Neural progenitor cell (in vitro differentiated cells): ENCODE measurements around the gene PSME2. TPM values are rescaled to one million over a fixed set of nuclear protein-coding genes. Genes with fewer than 3 reads are reported as not detected.
A peak's percentile ranks its signal among the peaks of the same experiment; 100 is the strongest.

ENCODE experiments used
- DNase-seq: peaks from one replicate; pipeline ENCODE4 v3.0.0-alpha.2; 2016; ENCODE audit warnings: low spot score
- H2AFZ ChIP-seq: fragments of 200-600 bp; sonication (generic); replicated peaks from 2 replicates; pipeline ENCODE4 v1.6.1; 2016; ENCODE audit warnings: antibody characterized with exemption
- H3F3A ChIP-seq: fragments of 200-600 bp; sonication (generic); 2 replicates; pipeline ENCODE4 v1.6.1; 2016; ENCODE audit warnings: antibody characterized with exemption, low read depth
- H3K27ac ChIP-seq: fragments of 200-600 bp; sonication (generic); 2 replicates; pipeline ENCODE4 v1.5.1; 2016; ENCODE audit warnings: mild to moderate bottlenecking
- H3K27me3 ChIP-seq: fragments of 200-600 bp; sonication (generic); 2 replicates; pipeline ENCODE4 v1.6.1; 2016; ENCODE audit warnings: mild to moderate bottlenecking, moderate library complexity
- H3K36me3 ChIP-seq: fragments of 200-600 bp; sonication (generic); 2 replicates; pipeline ENCODE4 v1.5.1; 2016
- H3K4me1 ChIP-seq: fragments of 200-600 bp; sonication (generic); 2 replicates; pipeline ENCODE4 v1.6.1; 2016; ENCODE audit warnings: mixed run types
- H3K4me2 ChIP-seq: fragments of 200-600 bp; sonication (generic); 2 replicates; pipeline ENCODE4 v1.6.1; 2016
- H3K4me3 ChIP-seq: fragments of 200-600 bp; sonication (generic); 2 replicates; pipeline ENCODE4 v1.5.1; 2016
- H3K79me2 ChIP-seq: fragments of 200-600 bp; sonication (generic); 2 replicates; pipeline ENCODE4 v1.6.1; 2016; ENCODE audit warnings: low read depth
- H3K9ac ChIP-seq: fragments of 200-600 bp; sonication (generic); 2 replicates; pipeline ENCODE4 v1.6.1; 2016
- H3K9me3 ChIP-seq: fragments of 200-600 bp; sonication (generic); 2 replicates; pipeline ENCODE4 v1.5.1; 2016; ENCODE audit warnings: low read depth
- H4K20me1 ChIP-seq: fragments of 200-600 bp; sonication (generic); 2 replicates; pipeline ENCODE4 v1.6.1; 2016; ENCODE audit warnings: low read depth
- H3K27ac Mint-ChIP-seq: 3 replicates; pipeline ENCODE4 v1.8.0; 2021; ENCODE audit warnings: mixed read lengths
- H3K27me3 Mint-ChIP-seq: 2 replicates; pipeline ENCODE4 v1.8.0; 2022; ENCODE audit warnings: low read depth, mild to moderate bottlenecking, inconsistent platforms, moderate library complexity, mixed read lengths; ENCODE audit not compliant: insufficient read depth
- H3K36me3 Mint-ChIP-seq: 3 replicates; pipeline ENCODE4 v1.8.0; 2021; ENCODE audit warnings: mixed read lengths
- H3K4me1 Mint-ChIP-seq: 3 replicates; pipeline ENCODE4 v1.8.0; 2021; ENCODE audit warnings: mixed read lengths
- H3K4me3 Mint-ChIP-seq: 3 replicates; pipeline ENCODE4 v1.8.0; 2021; ENCODE audit warnings: mild to moderate bottlenecking, moderate library complexity, mixed read lengths
- H3K9me3 Mint-ChIP-seq: 3 replicates; pipeline ENCODE4 v1.8.0; 2020; ENCODE audit warnings: mixed read lengths
- CTCF ChIP-seq: fragments of 200-600 bp; sonication (generic); IDR thresholded peaks from 2 replicates; pipeline ENCODE4 v1.5.1; 2017; ENCODE audit warnings: antibody characterized with exemption, mild to moderate bottlenecking
- EZH2 ChIP-seq: fragments of 200-600 bp; sonication (generic); IDR thresholded peaks from 2 replicates; pipeline ENCODE4 v1.6.1; 2017; ENCODE audit warnings: antibody characterized with exemption, mild to moderate bottlenecking, moderate library complexity
- EZH2phosphoT487 ChIP-seq: fragments of 200-600 bp; sonication (generic); IDR thresholded peaks from 2 replicates; pipeline ENCODE4 v1.6.1; 2017; ENCODE audit warnings: antibody characterized with exemption
- total RNA-seq: library from RNA; depleted of rRNA; stranded (reverse); fragments of >200 nt; gene quantifications from 2 replicates; pipeline ENCODE4 v1.2.3, GENCODE V29; 2015; ENCODE audit warnings: low replicate concordance

PSME2 gene
- total RNA-seq, 1 donor from 2014 or later, result 43.5 TPM

GRCh38 chr14:24189059-24189375 is 42.6 kb upstream of the PSME2 start:
- peaks cover 23% of the 10 kb centered on the region for H3K36me3 Mint-ChIP-seq

GRCh38 chr14:24188251-24189058 is 42.0 kb upstream of the PSME2 start, which contains the start of gene IPO4:
Gene IPO4 (minus strand): TSS chr14:24188816. CDS start chr14:24188787, 29 bp downstream.
- TF ChIP-seq CTCF (no peak), EZH2 (no peak), EZH2phosphoT487 (no peak)
- peak within 1 kb of the TSS; percentile 40 for H3K9ac ChIP-seq
- peak; percentile 99 for DNase-seq
- H3K4me1 ChIP-seq, result peaks cover 6% of the 10 kb centered on the region
- H4K20me1 ChIP-seq, result peaks cover 12% of the 10 kb centered on the region
- H3F3A ChIP-seq, result peaks cover 19% of the 10 kb centered on the region
- H3K9me3 Mint-ChIP-seq, result no peaks in the 10 kb centered on the region
- peak within 1 kb of the TSS; percentile 76 for H3K27ac Mint-ChIP-seq
- no peaks in the 10 kb centered on the region for H3K9me3 ChIP-seq
- H3K4me2 ChIP-seq, result peak within 1 kb of the TSS; percentile 87
- H3K36me3 ChIP-seq, result no peaks in the 10 kb centered on the region
- no peak within 1 kb of the TSS for H3K27ac ChIP-seq
- peaks cover 26% of the 10 kb centered on the region for H3K36me3 Mint-ChIP-seq
- no peaks in the 10 kb centered on the region for H3K27me3 ChIP-seq
- H3K79me2 ChIP-seq, result peaks cover 15% of the 10 kb centered on the region
- peaks cover 19% of the 10 kb centered on the region for H3K4me1 Mint-ChIP-seq
- H3K4me3 Mint-ChIP-seq, result peak within 1 kb of the TSS; percentile 88
- peak within 1 kb of the TSS; percentile 65 for H3K4me3 ChIP-seq
- H2AFZ ChIP-seq, result peak within 1 kb of the TSS; percentile 20
- peaks cover 4% of the 10 kb centered on the region for H3K27me3 Mint-ChIP-seq

More at GRCh38 chr14:24189059-24189375, 42.6 kb upstream of the PSME2 start:
- TF ChIP-seq CTCF, result no peak
- no peak for TF ChIP-seq EZH2phosphoT487
- H3F3A ChIP-seq, result peaks cover 19% of the 10 kb centered on the region
- H2AFZ ChIP-seq, result peak overlapping the region; percentile 4
- DNase-seq, result no peak
- no peak overlapping the region for H3K27ac ChIP-seq
- no peak overlapping the region for H3K9ac ChIP-seq
- H3K27me3 ChIP-seq, result no peaks in the 10 kb centered on the region
- peaks cover 15% of the 10 kb centered on the region for H3K79me2 ChIP-seq
- peak overlapping the region; percentile 65 for H3K4me3 ChIP-seq
- peaks cover 20% of the 10 kb centered on the region for H3K4me1 Mint-ChIP-seq
- H3K4me2 ChIP-seq, result peak overlapping the region; percentile 87
- H3K9me3 Mint-ChIP-seq, result no peaks in the 10 kb centered on the region
- H3K4me3 Mint-ChIP-seq, result peak overlapping the region; percentile 88
- peaks cover 12% of the 10 kb centered on the region for H4K20me1 ChIP-seq
- H3K27me3 Mint-ChIP-seq, result peaks cover 2% of the 10 kb centered on the region
- H3K4me1 ChIP-seq, result peaks cover 6% of the 10 kb centered on the region
- no peaks in the 10 kb centered on the region for H3K9me3 ChIP-seq
- H3K27ac Mint-ChIP-seq, result peak overlapping the region; percentile 76
- H3K36me3 ChIP-seq, result no peaks in the 10 kb centered on the region

- Mint-ChIP-seq H3K4me1 (peaks cover 19% of the 10 kb centered on the region), H3K27ac (no peak overlapping the region), H3K4me3 (peak overlapping the region; percentile 88), H3K36me3 (peaks cover 24% of the 10 kb centered on the region), H3K9me3 (no peaks in the 10 kb centered on the region), H3K27me3 (peaks cover 3% of the 10 kb centered on the region)
- peaks cover 15% of the 10 kb centered on the region for H3K79me2 ChIP-seq
- H4K20me1 ChIP-seq, result peaks cover 12% of the 10 kb centered on the region
- peaks cover 6% of the 10 kb centered on the region for H3K4me1 ChIP-seq
- no peaks in the 10 kb centered on the region for H3K27me3 ChIP-seq
- H3K9ac ChIP-seq, result peak overlapping the region; percentile 40
- DNase-seq, result no peak
- no peaks in the 10 kb centered on the region for H3K36me3 ChIP-seq
- no peak overlapping the region for H3K27ac ChIP-seq
- TF ChIP-seq EZH2phosphoT487, result no peak
- no peak for TF ChIP-seq CTCF
- no peak for TF ChIP-seq EZH2
- peaks cover 19% of the 10 kb centered on the region for H3F3A ChIP-seq
- H2AFZ ChIP-seq, result no peak overlapping the region
- no peaks in the 10 kb centered on the region for H3K9me3 ChIP-seq
- peak overlapping the region; percentile 65 for H3K4me3 ChIP-seq
- H3K4me2 ChIP-seq, result peak overlapping the region; percentile 87
Measured at GRCh38 chr14:24187539-24187915, 41.1 kb upstream of the PSME2 start.
